Prostate gland (tissue), 2 donors: ENCODE results near the gene FLRT1. TPM values are rescaled to one million over a fixed set of nuclear protein-coding genes. Genes with fewer than 3 reads are reported as not detected.

Experiments
- DNase-seq: peaks from one replicate; pipeline ENCODE4 v3.0.0-alpha.2; 2019; ENCODE audit warnings: low spot score
- H3K27ac ChIP-seq, 2 donors: fragments of 200-600 bp; sonication (generic); 2 replicates each; pipeline ENCODE4 v1.5.1; 2017 to 2019
- H3K27me3 ChIP-seq: fragments of 200-600 bp; sonication (generic); replicated peaks from 2 replicates; pipeline ENCODE4 v1.5.1; 2019; ENCODE audit not compliant: insufficient read depth
- H3K36me3 ChIP-seq, 2 donors: fragments of 200-600 bp; sonication (generic); 1 replicate in 1 of 2; 2 replicates in 1 of 2; pipeline versions ENCODE4 v1.5.1 to v1.8.1; 2017 to 2019
- H3K4me1 ChIP-seq: fragments of 200-600 bp; sonication (generic); replicated peaks from 2 replicates; pipeline ENCODE4 v1.5.1; 2019
- H3K4me3 ChIP-seq, 2 donors: fragments of 200-600 bp; sonication (generic); 2 replicates each; pipeline ENCODE4 v1.5.1; 2017 to 2019
- H3K9me3 ChIP-seq: fragments of 200-600 bp; sonication (generic); 2 replicates; pipeline ENCODE4 v1.5.1; 2017
- CTCF ChIP-seq, 4 experiments: fragments of 200-600 bp in 2 of 4; fragments of 450-650 bp in 2 of 4; sonication (generic) in 2 of 4; IDR thresholded peaks; 1 replicate in 3 of 4; 2 replicates in 1 of 4; pipeline ENCODE4 v1.5.1; 2016 to 2019; ENCODE audit warnings: antibody characterized with exemption in 4 of 4, mild to moderate bottlenecking in 2 of 4, moderate library complexity in 2 of 4
- POLR2A ChIP-seq: fragments of 450-650 bp; IDR thresholded peaks from one replicate; pipeline ENCODE4 v1.6.1; 2016; ENCODE audit warnings: antibody characterized with exemption, mild to moderate bottlenecking
- POLR2AphosphoS5 ChIP-seq: sonication (generic); formaldehyde crosslinking; IDR thresholded peaks from one replicate; pipeline ENCODE4 v1.6.1; 2017; ENCODE audit warnings: antibody characterized with exemption
- WGBS: methylation state at CpG from one replicate; pipeline ENCODE4 v1.1.5; 2018; 5-methylcytosine and 5-hydroxymethylcytosine counted together
- intact Hi-C: fragments of 100-400 bp; cut with DNase I; formaldehyde crosslinking; loops from one replicate; pipeline ENCODE4 v1.14.2; 2022
- total RNA-seq, 2 donors: library from RNA; depleted of rRNA; stranded (reverse); fragments of >200 nt; gene quantifications; one replicate each; pipeline ENCODE4 v1.1.0, GENCODE V29; 2016

Gene FLRT1
- total RNA-seq, 2 donors from 2014 or later: 0.36 to 0.57 TPM

GRCh38 chr11:64019106-64020037 lies 16.4 kb upstream of the FLRT1 start:
- no peak overlapping the region for H3K4me3 ChIP-seq
- DNase-seq: no peak
- WGBS: 78% methylated on average over 26 of the region's 27 CpGs

GRCh38 chr11:64020976-64021756 lies 14.6 kb upstream of the FLRT1 start:
- no peak for DNase-seq
- Histone ChIP-seq H3K27ac (peak overlapping the region in 1 of 2 donors; percentile 23), H3K27me3 (no peaks in the 10 kb centered on the region), H3K4me3 (no peak overlapping the region), H3K4me1 (no peaks in the 10 kb centered on the region), H3K36me3 (no peaks in the 10 kb centered on the region), H3K9me3 (no peaks in the 10 kb centered on the region)
- TF ChIP-seq POLR2A (no peak), CTCF (IDR thresholded peaks at IDR 0.05) (no peak), POLR2AphosphoS5 (no peak)
- 62% methylated on average over 21 of the region's 22 CpGs for WGBS
- intact Hi-C loops: no loop called here

More at GRCh38 chr11:64019106-64020037, 16.4 kb upstream of the FLRT1 start:
- Histone ChIP-seq H3K27ac (no peak overlapping the region), H3K27me3 (no peaks in the 10 kb centered on the region), H3K36me3 (no peaks in the 10 kb centered on the region), H3K4me1 (no peaks in the 10 kb centered on the region), H3K9me3 (no peaks in the 10 kb centered on the region)
- no peak for TF ChIP-seq POLR2AphosphoS5
- TF ChIP-seq POLR2A: no peak
- TF ChIP-seq CTCF (IDR thresholded peaks at IDR 0.05): no peak
- intact Hi-C loops: no loop called here

GRCh38 chr11:64021757-64022093 lies 14.0 kb upstream of the FLRT1 start:
- 45% methylated on average over 10 of the region's 10 CpGs for WGBS
- intact Hi-C loops: no loop called here

GRCh38 chr11:64022125-64022784 lies 13.5 kb upstream of the FLRT1 start:
- no peaks in the 10 kb centered on the region for H3K4me1 ChIP-seq
- H3K4me3 ChIP-seq: no peak overlapping the region
- WGBS: 78% methylated on average over 14 of the region's 14 CpGs
- DNase-seq: no peak
- intact Hi-C loops: no loop called here
- H3K27me3 ChIP-seq: no peaks in the 10 kb centered on the region
- H3K27ac ChIP-seq: no peak overlapping the region
- H3K9me3 ChIP-seq: no peaks in the 10 kb centered on the region
- TF ChIP-seq CTCF (IDR thresholded peaks at IDR 0.05) (no peak), POLR2A (no peak), POLR2AphosphoS5 (no peak)
- H3K36me3 ChIP-seq: no peaks in the 10 kb centered on the region

More at GRCh38 chr11:64021757-64022093, 14.0 kb upstream of the FLRT1 start:
- no peaks in the 10 kb centered on the region for H3K9me3 ChIP-seq
- H3K4me1 ChIP-seq: no peaks in the 10 kb centered on the region
- no peaks in the 10 kb centered on the region for H3K36me3 ChIP-seq
- no peak overlapping the region for H3K4me3 ChIP-seq
- H3K27me3 ChIP-seq: no peaks in the 10 kb centered on the region
- H3K27ac ChIP-seq: no peak overlapping the region
- TF ChIP-seq POLR2A: no peak
- peak; percentile 56 for TF ChIP-seq POLR2AphosphoS5
- TF ChIP-seq CTCF (IDR thresholded peaks at IDR 0.05): no peak
- peak; percentile 74 for DNase-seq
